Right atrium auricular region (tissue), 2 donors: Measurements from ENCODE around the gene WWC2. TPM values are rescaled to one million over a fixed set of nuclear protein-coding genes. Genes with fewer than 3 reads are reported as not detected.
A peak's percentile ranks its signal among the peaks of the same experiment; 100 is the strongest.

Source experiments
- DNase-seq: peaks from one replicate; pipeline ENCODE4 v3.0.0-alpha.2; 2019; ENCODE audit warnings: low spot score
- H3K27ac ChIP-seq, 2 donors: fragments of 200-600 bp; sonication (generic); 1 replicate in 1 of 2; 2 replicates in 1 of 2; pipeline ENCODE4 v1.5.1; 2016 to 2019
- H3K27me3 ChIP-seq, 2 donors: fragments of 200-600 bp; sonication (generic); one replicate each; pipeline versions ENCODE4 v1.5.1 to v1.6.0; 2017 to 2019
- H3K36me3 ChIP-seq: fragments of 200-600 bp; sonication (generic); one replicate; pipeline ENCODE4 v1.5.1; 2016
- H3K4me1 ChIP-seq, 2 donors: fragments of 200-600 bp; sonication (generic); one replicate each; pipeline versions ENCODE4 v1.5.1 to v1.6.0; 2017 to 2019
- H3K4me3 ChIP-seq, 2 donors: fragments of 200-600 bp; sonication (generic); 1 replicate in 1 of 2; 2 replicates in 1 of 2; pipeline ENCODE4 v1.5.1; 2017 to 2019; ENCODE audit warnings: mild to moderate bottlenecking in 1 of 2, moderate library complexity in 1 of 2
- H3K9me3 ChIP-seq, 2 donors: fragments of 200-600 bp; sonication (generic); one replicate each; pipeline ENCODE4 v1.5.1; 2019
- total RNA-seq, 2 donors: library from RNA; depleted of rRNA; stranded (reverse); fragments of >200 nt; gene quantifications; one replicate each; pipeline ENCODE4 v1.1.0, GENCODE V29; 2016
- TF ChIP-seq, protein P1 (sequence below), 2 donors: fragments of 200-600 bp; sonication (generic); IDR thresholded peaks; one replicate each; pipeline ENCODE4 v1.5.1; 2019; ENCODE audit warnings: antibody characterized with exemption in 2 of 2

The WWC2 gene
- total RNA-seq, 2 donors from 2014 or later: 22.4 to 22.7 TPM

DNA sequence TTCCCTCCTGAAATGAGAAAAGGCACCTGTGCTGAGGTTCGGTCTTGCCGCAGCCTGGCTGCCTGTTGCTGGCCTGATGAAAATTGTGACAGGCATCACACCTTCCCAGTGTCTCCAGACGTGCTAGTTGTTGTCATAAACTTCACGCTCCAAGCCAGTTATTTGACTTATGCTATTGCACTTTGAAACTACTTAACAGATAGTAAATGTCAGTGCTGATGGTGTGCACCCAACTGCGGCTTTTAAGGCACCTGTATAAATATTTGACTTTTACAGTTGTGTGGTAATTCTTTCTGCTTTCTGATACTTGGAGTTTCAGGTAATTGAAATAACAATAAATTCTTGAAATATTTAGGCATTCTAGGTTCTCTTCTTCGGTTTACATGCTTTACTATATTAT lies 1.8 kb downstream of the WWC2 start:
- TF ChIP-seq, protein P1, sequence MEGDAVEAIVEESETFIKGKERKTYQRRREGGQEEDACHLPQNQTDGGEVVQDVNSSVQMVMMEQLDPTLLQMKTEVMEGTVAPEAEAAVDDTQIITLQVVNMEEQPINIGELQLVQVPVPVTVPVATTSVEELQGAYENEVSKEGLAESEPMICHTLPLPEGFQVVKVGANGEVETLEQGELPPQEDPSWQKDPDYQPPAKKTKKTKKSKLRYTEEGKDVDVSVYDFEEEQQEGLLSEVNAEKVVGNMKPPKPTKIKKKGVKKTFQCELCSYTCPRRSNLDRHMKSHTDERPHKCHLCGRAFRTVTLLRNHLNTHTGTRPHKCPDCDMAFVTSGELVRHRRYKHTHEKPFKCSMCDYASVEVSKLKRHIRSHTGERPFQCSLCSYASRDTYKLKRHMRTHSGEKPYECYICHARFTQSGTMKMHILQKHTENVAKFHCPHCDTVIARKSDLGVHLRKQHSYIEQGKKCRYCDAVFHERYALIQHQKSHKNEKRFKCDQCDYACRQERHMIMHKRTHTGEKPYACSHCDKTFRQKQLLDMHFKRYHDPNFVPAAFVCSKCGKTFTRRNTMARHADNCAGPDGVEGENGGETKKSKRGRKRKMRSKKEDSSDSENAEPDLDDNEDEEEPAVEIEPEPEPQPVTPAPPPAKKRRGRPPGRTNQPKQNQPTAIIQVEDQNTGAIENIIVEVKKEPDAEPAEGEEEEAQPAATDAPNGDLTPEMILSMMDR (IDR thresholded peaks at IDR 0.05): no peak
- Histone ChIP-seq H3K4me1 (peaks cover 0 to 40% of the 10 kb centered on the region in 2 donors), H3K4me3 (peak overlapping the region; percentile 89 to 91), H3K27me3 (no peaks in the 10 kb centered on the region), H3K9me3 (no peaks in the 10 kb centered on the region), H3K27ac (peak overlapping the region; percentile 7 to 28), H3K36me3 (no peaks in the 10 kb centered on the region)
- DNase-seq: no peak

DNA sequence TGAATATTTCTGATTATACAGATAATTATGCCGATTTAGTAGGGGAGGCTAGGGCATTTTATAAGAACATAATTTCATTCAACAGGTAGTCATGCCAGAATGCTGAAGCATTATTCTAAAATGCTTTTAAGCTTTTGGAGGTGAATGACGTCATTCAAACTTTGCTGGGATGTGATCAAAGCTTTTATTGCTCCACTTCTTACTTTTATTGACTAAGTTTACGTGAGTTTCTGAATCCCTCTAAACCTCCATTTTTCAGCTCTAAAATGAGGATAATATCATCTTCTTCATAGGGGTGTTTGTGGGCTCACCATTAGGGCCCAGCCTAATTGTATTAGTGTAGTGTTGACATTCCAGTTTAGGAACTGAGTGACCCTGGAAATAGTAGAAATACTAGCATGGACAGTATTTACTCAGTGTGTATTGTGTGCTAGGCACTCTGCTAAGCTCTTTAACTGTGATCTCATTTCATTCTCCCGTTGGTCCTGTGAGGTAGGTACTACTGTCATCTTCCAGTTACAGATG lies 3.0 kb downstream of the WWC2 start:
- TF ChIP-seq, protein P1 (IDR thresholded peaks at IDR 0.05): no peak
- Histone ChIP-seq H3K4me3 (no peak overlapping the region), H3K27ac (no peak overlapping the region), H3K4me1 (peaks cover 0 to 40% of the 10 kb centered on the region in 2 donors), H3K27me3 (no peaks in the 10 kb centered on the region), H3K9me3 (no peaks in the 10 kb centered on the region), H3K36me3 (no peaks in the 10 kb centered on the region)
- DNase-seq: no peak

DNA sequence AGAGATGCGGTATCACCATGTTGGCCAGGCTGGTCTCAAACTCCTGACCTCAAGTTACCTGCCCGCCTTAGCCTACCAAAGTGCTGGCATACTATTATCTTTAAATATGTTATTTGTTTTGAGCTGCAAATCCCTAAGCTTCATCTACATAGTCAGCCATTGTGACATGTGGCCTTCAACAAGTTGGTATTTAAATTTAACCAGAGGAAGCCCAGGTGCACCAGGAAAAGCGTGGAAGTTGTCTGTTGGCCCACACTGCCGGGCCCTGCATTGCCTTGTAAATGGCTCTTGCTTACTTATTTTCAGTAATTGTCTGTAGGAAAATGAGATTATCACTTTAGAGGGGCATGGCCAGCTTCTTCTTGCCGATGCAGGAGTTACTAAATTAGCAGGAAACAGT lies 6.0 kb downstream of the WWC2 start:
- Histone ChIP-seq H3K4me3 (no peak overlapping the region), H3K27me3 (no peaks in the 10 kb centered on the region), H3K36me3 (no peaks in the 10 kb centered on the region), H3K27ac (no peak overlapping the region), H3K4me1 (peaks cover 0 to 26% of the 10 kb centered on the region in 2 donors), H3K9me3 (no peaks in the 10 kb centered on the region)
- TF ChIP-seq, protein P1 (IDR thresholded peaks at IDR 0.05): no peak
- no peak for DNase-seq

DNA sequence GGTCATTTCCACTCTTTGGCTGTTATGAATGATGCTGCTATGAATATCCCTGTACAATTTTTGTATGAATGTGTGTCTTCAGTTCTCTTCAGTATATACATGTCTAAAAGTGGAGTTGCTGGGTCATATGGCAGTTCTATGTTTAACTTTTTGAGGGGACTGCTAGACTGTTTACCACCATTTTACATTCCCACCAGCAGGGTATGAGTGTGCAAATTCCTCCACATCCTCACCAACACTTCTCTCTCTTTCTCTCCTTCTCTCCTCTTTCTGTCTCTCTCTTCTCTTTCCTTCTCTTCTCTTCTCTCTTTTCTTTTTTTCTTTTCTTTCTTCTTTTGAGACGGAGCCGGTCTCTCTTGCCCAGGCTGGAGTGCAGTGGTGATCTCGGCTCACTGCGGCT lies 7.8 kb downstream of the WWC2 start:
- TF ChIP-seq, protein P1 (IDR thresholded peaks at IDR 0.05): no peak

DNA sequence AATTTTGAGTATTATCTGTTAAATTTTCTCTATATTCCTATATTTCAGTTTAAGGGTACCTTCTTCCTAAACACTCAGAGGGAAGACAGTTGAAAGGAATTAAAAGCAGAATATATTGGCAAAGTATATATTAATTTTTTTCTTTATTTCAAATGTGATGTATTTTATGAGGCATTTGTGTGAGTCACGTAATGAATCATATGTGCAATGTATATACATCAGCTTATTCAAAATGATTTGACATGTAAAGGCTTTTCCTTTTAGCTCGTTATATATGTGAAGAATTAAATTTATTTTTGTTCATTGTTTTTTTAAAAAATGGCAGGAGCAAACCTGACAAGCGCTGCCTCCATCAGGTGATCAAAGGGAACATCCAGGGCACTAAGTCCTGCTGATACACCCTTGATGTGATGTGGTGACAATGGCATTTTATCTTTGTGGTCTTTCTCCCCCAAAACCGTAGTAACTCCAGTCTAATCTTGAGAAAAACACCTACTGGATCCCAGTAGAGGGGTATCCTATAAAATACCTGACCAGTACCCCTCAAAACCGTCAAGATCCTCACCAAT lies 8.9 kb downstream of the WWC2 start:
- no peak overlapping the region for H3K4me3 ChIP-seq
- no peak for DNase-seq
- no peaks in the 10 kb centered on the region for H3K27me3 ChIP-seq
- no peaks in the 10 kb centered on the region for H3K9me3 ChIP-seq
- no peaks in the 10 kb centered on the region for H3K36me3 ChIP-seq
- H3K4me1 ChIP-seq: peaks cover 0 to 11% of the 10 kb centered on the region in 2 donors
- H3K27ac ChIP-seq: no peak overlapping the region
- TF ChIP-seq, protein P1 (IDR thresholded peaks at IDR 0.05): no peak

More for the DNA sequence above, 7.8 kb downstream of the WWC2 start:
- Histone ChIP-seq H3K36me3 (no peaks in the 10 kb centered on the region), H3K9me3 (no peaks in the 10 kb centered on the region), H3K4me1 (peaks cover 0 to 18% of the 10 kb centered on the region in 2 donors), H3K4me3 (no peak overlapping the region), H3K27ac (no peak overlapping the region), H3K27me3 (no peaks in the 10 kb centered on the region)
- DNase-seq: no peak

DNA sequence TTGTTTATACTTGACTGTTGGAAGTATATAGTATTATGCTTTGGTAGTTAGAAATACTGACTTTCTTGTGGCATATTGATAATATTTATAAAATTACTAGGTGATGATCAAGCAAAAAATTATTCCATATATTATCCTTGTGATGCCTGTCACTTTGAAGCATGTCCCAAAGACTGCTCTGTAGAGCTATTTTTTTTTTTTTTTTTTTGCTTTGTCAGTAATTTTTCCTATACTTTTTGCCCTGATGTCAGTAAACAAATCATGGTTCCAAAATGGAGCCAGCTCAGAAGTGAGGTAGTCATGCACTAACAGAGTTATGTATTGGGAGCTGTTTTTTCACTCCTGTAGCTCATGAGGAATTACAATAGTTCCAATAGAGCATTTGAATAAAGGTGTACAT lies 11.2 kb downstream of the WWC2 start:
- Histone ChIP-seq H3K9me3 (no peaks in the 10 kb centered on the region), H3K27me3 (no peaks in the 10 kb centered on the region), H3K36me3 (no peaks in the 10 kb centered on the region), H3K4me1 (peaks cover 0 to 8% of the 10 kb centered on the region in 2 donors), H3K27ac (no peak overlapping the region), H3K4me3 (no peak overlapping the region)
- TF ChIP-seq, protein P1 (IDR thresholded peaks at IDR 0.05): no peak
- DNase-seq: no peak
